NCI-H128 (cell line): Measurements from ENCODE around the gene S100A11.

Source experiments
- DNase-seq: peaks from one replicate; lab custom pipeline; 2025; ENCODE audit not compliant: unreplicated experiment; lab: John Stamatoyannopoulos, UW

S100A11 gene

DNA sequence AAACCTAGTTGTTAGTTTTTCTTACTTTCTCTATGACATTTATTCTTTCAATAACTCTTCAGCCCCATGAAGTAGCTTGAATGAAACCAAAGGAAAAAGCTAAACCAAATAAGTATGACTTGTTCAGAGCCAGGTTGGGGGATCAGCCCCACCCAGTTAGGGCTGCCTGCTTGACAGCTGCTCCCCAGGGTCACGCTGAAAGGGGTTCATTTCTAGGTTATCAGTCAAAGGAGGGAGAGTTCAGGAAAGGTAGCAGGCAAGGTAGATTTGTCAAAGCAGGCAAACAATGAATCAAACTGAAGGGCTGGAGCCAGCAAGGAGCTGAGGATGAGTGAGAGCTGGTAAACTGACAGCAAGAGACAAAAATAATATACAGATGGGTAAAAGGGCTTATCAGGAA lies 3.1 kb upstream of the S100A11 start:
- DNase-seq = no peak

DNA sequence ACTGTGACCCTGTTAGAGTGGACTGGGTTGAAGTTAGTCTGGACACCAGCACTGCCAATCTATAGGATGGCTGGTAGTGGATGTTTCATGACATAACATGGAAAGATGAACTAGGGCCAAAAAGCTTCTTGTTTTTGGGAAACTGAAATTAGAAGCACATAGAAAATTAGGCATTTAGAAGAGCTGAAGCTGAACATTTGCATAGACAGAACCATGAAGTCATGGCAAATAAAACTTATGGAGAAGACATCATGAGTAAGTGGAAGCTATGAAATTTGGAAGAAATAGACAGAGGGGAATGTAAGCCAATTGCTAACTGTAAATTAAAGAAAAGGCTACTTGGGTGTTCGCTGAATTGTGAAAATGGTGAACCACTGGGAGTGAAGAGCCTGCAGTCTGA lies 2.7 kb upstream of the S100A11 start:
- no peak for DNase-seq

DNA sequence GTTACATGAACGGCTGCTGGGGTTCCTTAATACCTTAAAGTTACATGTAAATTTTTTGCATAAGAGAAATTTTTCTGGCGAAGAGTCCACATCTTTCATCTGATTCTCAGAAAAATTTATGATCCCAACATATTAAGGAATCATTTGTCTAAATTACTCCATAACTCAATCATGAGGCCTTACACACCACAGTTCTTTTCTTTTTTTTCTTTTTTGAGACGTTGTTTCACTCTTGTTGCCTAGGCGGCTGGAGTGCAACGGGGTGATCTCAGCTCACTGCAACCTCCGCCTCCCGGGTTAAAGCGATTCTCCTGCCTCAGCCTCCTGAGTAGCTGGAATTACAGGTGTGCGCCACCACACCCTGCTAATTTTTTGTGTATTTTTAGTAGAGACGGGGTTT lies 2.1 kb upstream of the S100A11 start:
- no peak for DNase-seq

DNA sequence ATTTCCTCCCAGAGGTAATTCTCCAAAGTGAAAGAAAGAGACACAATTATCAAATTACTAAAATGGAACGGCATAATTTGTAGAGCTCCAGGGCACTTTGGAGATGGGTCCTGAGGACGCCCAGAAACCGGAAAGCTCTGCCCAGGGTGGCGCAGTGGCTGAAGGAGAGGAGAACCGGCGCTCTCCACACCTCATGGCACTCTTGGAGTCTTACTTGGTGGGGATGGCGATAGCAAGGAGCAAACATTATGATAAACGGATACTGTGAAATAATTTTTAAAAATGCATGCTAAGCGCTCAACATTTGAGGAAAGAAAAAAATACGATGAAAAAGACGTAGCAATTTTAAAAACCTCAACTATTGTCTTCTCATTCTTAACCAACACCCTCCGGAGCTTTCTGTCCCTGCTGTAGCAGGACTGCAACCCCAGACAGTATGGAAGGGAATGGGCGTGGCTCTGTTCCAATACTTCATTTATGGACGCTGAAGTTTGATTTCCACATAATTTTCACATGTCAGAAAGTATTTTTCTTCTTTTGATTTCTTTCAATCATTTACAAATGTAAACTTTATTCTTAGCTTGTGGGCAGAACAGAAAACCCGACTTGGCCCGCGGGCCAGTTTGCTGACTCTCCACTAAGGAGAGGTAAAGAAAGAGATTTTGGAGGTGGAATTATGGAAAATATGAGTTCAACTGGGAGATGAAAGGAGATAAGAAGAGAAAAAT lies 1.1 kb downstream of the S100A11 start:
- DNase-seq = no peak

DNA sequence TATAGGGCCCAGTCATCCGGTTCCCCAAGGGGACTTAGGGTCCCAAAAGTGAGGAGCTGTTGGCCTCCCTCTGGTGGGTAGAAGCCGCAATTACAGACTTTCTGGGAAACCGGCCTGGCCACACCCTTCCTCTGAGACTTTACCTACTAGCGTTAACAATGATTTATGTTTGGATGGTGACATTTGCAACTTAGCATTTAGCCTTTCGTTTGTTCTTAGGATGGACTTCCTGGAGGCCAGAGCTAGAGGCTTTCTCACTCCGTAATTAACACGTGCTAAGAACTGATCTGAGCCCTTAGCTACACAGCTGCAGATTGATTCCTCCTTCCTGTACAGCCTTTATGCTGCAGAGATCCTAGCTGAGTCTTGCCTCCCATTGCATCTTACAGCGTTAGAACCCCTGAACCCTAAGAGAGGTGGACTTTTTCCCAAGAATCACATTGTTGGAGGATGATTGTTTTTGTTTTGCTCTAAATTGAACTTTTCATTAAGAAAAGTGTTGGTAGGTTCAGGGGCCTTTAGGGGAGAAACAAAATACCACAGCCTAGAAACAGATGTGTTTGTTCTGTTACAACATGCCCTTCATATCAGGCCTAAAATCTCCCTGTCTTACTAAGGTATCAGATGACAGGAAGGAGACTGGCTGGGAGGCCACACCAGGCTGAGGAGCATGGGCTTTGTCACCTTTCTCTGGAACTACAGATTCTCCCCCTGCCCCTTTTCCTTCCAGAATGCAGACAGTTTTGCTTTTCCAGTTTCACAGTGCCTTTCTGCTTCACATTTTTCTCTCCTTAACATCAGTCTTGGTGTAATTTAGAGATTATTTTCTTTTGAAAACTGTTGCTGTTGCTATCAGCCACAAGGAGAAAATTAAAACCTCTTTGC lies 1.9 kb downstream of the S100A11 start:
- no peak for DNase-seq

DNA sequence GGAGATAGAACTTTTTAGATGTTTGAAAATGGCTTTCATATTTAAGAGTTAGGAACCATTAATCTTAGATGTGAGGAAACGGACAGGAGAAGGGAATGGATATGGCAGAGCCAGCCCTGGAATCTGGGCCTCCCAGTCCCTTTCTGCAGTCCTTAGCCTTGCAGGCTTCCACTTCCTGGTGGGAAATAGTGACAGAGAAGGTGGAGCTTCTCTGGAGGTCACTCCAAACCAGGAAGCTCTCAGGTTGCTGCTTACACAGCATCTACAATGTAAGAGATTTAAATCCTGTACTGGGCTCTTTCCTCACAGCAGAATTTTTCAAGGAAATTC lies 2.5 kb downstream of the S100A11 start:
- DNase-seq = no peak

DNA sequence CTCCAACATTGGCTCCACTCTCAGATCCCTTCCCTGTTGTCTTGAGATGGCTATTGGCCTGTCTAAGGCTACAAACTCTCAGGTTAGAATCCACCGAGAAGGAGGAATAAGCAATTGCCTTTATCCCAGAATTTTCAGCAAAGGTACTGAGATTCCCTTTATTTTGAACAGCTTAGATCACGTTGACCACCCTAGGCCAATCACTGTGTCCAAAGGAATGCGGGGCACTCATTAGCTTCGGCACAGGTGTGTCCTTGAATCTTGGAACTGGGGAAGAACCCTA lies 6.9 kb downstream of the S100A11 start:
- DNase-seq = no peak

DNA sequence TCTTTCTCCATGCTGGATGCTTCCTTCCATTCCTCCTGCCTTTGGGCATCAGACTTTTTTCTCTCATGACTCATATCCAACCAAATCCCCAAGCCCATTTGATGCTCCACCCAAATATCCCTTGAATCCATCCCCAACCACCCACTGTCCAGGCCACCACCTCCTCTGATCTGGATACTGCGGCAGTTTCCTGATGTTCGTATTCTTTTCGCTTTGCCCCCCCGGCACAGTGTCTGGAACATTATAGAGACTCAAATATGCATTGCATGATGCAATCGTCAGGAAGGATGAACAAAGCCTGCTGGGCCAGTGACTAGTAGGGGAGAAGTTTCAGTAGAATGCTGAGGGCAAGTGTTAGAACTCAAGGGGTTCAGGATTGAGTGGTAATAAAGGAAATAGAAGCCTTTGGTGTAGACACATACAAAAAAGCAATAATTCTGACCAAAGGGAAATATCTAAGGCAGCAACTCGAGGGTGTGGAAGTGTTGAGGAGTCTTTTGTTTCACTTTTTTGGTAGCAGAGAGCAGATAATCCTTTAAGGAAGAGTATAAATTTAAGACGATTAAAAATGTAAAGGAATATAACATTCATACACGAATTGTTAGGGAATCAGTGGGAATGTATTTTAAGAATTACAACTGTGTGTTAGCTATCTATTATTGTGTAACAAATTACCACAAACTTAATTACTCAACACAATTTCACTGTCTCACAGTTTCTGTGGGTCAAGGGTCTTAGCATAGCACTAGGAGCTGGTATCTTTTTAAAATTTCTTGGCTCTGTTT lies 7.5 kb downstream of the S100A11 start:
- no peak for DNase-seq

DNA sequence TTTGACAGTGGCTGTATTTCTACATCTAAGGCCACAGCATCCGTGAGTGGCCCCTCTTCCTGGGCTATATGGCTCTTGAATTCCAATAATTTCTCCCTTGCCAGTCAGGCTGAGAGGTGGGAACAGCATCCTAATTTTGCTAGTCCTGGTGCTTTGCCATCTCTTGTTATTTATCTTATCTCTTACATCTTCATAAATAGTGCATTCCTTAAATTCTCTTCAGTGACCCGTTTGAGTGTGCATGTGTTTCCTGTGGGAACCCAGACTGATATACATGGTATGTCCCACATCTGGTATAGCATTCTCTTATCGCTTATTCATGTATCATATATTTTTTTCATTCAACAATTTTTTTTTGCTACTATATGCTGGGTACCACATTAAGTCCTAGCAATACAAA lies 9.9 kb downstream of the S100A11 start:
- no peak for DNase-seq

DNA sequence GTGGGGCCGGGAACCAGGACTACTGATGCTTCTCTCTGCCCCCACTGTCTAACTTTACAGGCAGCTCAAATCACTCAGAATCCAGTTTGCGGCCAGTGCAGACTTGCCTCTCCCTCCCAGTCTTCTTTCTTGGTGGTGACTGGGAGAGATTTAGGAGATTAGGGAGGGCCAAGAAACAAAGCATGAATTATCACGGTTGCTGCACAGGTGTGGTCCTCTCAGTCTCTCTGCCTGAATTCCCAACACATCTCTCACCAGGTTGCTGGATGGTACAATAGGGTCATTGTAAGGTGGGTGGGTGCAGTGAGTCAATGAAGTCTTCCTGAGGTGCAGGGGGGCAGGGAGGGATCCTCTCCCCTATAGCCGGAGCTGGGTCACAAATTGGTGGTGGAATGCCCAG lies 12.6 kb downstream of the S100A11 start:
- DNase-seq = no peak

DNA sequence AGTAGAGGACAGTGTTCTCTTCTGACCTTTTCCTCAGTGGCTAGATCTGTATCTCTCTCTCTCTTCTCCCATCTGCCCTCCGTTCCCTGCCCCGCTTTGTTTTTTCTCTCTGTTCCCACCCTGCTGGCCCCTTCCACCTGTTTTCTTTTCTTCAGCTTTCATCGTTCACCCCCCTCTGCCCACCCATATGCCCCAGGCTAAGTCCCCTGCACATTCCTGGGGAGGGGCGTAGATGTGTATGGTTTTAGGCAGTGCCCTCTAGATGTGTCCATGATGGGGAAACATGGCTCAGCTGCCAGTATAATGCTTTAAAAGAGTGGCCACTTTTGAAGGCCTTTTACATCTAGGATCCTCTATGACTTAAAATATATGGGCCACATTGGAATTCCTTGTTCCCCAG lies 13.6 kb downstream of the S100A11 start:
- DNase-seq = no peak

DNA sequence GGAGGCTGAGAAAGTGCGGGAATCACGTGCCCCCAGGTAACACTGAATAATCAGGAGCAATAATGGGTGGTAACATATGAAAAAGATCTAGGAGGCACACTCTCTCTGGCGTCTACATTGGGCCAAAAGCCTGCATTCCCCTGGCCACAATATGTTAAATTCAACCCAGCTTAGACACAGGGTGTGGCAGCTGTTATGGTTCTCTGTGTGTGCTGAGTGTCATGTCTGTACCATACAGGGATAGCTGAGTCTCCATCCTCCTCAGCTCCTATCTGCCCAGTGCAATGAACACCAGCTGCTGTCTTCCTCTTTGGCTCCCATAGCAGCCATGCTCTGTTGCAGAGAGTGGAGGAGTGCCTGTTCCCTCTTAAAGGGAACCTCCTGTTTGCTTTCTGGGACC lies 14.3 kb downstream of the S100A11 start:
- no peak for DNase-seq

DNA sequence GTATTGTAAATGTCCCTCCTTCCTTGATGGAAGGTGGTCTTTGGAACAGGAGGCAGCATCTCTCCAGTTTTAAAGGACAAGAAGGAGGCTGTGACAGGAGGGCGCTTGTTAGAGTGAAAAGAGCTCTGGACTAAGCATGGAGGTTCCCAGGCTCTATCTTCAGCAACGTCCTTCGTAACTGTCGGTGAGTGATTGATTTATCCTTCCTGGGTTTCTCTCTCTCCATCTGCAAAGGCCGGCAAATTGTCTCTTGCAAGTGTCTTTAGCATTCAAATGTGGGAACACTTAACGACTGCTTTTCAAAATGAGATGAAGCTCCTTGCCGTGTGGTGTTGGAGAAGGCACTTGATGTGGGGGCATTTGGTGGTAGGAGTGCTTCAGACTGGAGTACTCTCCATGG lies 15.2 kb downstream of the S100A11 start:
- DNase-seq = no peak

DNA sequence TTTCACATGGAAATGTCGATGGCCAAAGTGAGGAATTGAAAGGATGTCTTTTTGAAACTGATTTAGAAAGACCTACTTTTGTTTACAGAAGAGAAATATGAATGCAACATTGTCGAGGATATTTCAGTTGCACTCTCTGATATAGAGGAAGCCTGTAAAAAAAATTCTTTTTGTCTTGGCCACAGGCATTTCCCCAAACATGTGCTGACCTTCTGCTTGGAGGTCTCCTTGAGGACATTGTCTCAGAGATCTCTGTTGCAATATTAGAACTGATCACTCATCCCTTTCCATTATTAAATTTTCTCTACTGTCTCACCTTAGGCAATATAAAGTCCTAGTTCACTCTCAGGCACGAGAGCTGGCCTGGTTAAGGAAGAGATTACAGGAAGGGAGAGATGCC lies 16.0 kb downstream of the S100A11 start:
- no peak for DNase-seq

DNA sequence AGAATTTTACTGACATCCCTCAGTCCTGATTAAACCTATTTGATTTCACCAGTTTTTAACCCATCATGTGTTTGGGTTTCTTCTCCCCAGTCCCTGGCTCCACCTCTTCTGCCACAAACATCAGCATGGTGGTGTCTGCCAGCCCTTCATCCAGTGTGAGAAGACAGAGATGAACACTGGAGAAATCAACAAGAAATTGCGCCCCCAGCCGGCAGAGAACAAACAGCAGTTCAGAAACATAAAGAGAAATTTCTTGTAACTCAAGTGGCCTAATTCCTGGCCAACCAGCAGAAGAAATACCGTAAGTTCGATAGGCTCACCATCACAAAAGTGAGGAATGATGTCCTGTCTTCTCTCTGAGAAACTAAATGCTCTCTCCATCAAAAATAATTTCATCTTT lies 18.3 kb downstream of the S100A11 start:
- DNase-seq = no peak

DNA sequence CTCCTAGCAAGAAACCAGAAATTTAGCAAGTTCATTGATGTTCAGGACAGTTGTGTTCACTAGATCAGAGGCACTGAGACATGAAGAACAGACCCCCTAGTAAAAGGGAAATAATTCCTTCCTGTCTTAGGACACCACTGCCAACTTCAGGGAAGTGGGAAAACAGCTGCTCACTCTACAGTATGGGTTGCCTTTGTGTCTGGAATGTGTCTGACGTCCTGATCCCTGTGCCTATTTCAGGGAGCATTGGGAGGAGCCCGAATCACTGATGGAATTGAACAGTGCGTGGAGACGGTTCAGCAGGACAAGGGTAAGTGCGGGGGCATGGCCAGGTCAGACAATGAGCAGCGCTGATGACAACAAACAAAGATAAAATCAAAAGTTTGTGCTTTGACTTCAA lies 21.0 kb downstream of the S100A11 start:
- no peak for DNase-seq

DNA sequence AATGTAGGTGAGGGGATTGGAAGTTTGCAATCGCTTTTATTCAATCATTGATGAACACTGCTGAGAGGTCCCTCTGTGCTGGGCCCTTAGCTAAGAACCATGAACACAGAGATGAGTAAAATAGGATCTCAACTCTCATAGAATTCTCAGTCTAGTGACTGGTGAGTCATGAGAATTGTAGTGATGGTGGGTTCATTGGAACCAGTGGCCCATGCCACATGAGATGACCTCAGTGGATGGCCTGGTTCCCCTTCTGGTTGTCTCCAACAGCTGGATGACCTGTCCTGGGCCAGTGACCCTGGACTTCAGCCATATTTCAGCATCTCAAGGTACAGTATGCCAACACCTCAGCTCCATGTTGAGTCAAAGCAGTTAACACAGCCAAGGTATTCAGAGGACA lies 21.9 kb downstream of the S100A11 start:
- DNase-seq = no peak

DNA sequence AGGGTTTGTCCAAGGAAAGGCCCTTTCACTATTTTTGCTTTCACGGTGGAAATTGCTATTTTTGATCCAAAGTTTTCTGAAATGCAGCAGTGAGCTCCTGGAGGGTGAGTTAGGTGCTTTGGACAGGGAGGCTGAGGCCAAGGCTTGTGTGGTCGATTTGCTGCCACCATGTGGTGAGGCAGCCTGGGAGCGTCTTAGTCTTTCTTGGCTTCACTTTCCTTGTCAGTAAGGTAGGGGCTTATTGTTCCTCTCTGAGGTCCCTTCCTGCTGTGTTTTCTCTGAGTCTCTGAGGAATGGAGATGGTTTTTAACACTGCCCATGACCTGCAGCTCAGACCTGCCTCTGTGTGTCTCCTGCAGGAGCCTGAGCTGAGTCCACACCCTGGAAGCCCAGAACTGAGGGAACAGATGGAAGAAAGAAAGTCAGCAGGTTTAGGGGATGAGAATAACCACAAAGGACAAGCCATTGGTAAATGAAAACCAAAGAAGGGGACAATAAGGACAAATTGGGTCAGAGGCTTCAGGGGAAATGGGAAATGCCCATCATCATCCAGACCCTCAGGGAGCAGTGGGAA lies 23.1 kb downstream of the S100A11 start:
- no peak for DNase-seq

DNA sequence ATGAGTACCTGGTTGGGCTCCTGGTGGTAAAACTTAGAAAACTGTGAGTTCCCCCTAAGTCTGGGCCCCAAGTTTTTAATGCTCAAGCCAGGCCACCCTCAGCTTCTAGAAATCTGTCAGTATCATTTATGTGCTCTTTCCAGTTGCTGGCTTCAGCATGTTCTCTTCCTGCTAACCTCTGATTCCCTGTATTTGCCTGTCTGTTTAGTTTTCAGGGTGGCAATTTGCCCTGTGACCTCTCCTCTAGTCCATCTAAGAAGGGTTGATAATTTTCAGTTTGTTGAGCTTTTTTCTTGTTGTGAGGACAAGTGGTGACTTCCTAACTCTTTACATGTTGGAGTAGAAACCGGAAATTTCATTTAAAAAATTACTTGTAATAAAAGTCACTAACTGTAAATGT lies 27.1 kb downstream of the S100A11 start:
- DNase-seq = no peak

DNA sequence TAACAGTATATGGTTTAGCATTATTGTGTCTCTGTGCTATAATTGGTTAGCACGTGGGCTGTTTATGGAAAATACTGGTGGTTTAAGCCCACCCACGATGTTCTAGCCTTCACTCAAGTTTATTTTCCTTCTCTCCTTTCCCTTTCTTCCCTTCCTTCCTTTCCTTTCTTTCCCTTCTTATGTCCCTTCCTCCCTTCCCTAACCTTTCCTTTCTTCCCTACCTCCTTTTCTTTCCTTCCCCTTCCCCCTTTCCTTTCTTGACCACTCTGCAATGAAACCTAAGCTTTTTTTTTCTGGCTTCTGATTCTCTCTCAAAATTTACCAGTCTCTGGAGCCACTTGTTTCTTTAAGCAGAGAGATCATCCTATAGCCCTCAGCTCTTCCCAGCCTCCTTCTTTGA lies 29.8 kb downstream of the S100A11 start:
- no peak for DNase-seq

DNA sequence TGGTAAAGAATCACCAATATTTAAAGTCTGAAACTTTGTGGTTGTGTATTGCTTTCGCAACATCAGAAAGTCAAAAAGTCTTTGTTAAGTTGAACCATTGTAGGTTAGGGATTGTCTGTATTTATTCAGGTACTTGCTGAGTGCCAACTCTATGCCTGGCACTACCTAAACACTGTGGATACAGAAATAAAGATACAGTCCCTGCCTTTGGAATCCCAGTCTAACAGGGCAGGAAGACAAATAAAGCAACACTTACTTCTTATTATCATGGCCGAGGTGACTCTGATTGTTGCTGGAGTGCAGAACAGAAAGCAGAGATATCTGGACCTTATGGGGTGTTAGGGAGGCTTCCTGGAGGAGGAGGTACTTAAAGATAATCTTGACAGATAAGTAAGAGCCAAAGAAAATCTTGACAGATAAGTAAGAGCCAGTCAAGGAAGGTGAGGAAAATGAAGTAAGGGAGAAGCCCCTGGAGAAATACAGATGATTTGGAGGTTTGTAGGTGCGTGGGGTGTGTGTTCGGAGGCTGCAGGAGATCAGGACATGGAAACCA lies 31.4 kb downstream of the S100A11 start:
- no peak for DNase-seq
